ENCODE results near the gene SHOX. TPM values are rescaled to one million over a fixed set of nuclear protein-coding genes. Genes with fewer than 3 reads are reported as not detected.

The SHOX gene
- total RNA-seq, 1 experiment from 2014 or later = 0.24 TPM

DNA sequence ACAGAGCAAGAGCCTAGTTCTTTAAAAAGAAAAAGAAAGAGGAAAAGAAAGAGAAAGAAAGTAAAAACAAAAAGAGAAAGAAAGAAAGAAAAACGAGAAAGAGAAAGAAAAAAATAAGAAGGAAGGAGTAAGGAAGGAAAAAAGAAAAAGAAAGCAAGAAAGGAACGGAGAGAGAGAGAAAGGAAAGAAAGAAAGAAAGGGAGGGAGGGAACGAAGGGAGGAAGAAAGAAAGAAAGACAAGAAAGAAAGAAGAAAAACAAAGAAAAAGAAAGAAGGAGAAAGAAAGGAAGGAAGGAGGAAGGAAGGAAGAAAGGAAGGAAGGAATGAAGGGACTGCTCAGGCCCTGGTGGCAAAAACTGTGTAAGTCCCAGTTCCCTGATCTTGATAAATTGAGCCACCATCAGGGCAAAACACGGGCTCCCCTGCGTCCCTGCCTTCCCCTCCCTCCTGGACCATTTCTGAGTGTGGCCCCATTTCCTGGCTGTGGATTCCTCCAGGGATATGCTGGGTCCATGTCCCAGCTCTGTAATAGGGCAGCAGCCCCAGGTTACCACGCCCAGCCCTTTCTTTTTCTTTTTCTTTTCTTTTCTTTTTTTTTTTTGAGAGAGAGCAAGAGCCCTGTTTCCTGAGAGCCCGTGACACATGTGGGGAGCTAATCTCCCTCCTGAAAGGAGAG, 44.8 kb downstream of the SHOX start:
- Histone ChIP-seq H3K4me1 (ENCODE audit: insufficient read depth, low read length) (no peaks in the 10 kb centered on the region), H3K79me2 (ENCODE audit: insufficient read depth, low read length) (no peaks in the 10 kb centered on the region), H4K91ac (ENCODE audit: insufficient read length, low read depth, low read length) (no peak overlapping the region), H2BK12ac (ENCODE audit: insufficient read length, low read depth, low read length) (no peak overlapping the region), H3K9me3 (ENCODE audit: control insufficient read depth, low read depth, low read length) (no peaks in the 10 kb centered on the region), H3K27ac (ENCODE audit: insufficient read length, low read depth, low read length) (no peak overlapping the region), H3K79me1 (ENCODE audit: insufficient read depth, low read depth, low read length, poor library complexity, severe bottlenecking) (no peaks in the 10 kb centered on the region), H3K23ac (ENCODE audit: insufficient read length, low read depth, low read length) (no peak overlapping the region), H3K14ac (ENCODE audit: insufficient read depth, low read length) (no peak overlapping the region; the same call in 1 of the 2 replicates), H3K18ac (ENCODE audit: insufficient read length, low read depth, low read length) (peak overlapping the region; percentile 42), H3K23me2 (ENCODE audit: insufficient read length, low read depth, low read length, poor library complexity, severe bottlenecking) (no peaks in the 10 kb centered on the region), H4K20me1 (ENCODE audit: control insufficient read depth, insufficient read depth, insufficient read length) (no peaks in the 10 kb centered on the region), H3K9ac (ENCODE audit: extremely low read depth, insufficient read length, low read length) (no peak overlapping the region), H3K4me2 (ENCODE audit: insufficient read depth, insufficient read length, low read length) (no peak overlapping the region), H2AFZ (ENCODE audit: low read length) (no peak overlapping the region), H4K8ac (replicated peaks; ENCODE audit: insufficient read length, low read depth, low read length) (no peak overlapping the region), H3T11ph (ENCODE audit: low read length) (no peak overlapping the region), H2BK15ac (ENCODE audit: low read depth, low read length) (no peak overlapping the region), H2BK20ac (ENCODE audit: low read depth, low read length, poor library complexity, severe bottlenecking) (no peak overlapping the region), H2AK5ac (ENCODE audit: insufficient read length, low read length) (no peak overlapping the region), H3K56ac (ENCODE audit: insufficient read length, low read depth, low read length) (no peak overlapping the region), H2BK5ac (ENCODE audit: insufficient read length, low read length) (no peak overlapping the region), H2BK120ac (ENCODE audit: low read depth, low read length, poor library complexity, severe bottlenecking) (no peak overlapping the region), H4K5ac (ENCODE audit: insufficient read length, low read depth, low read length) (no peak overlapping the region), H3K4ac (ENCODE audit: low read depth, low read length) (no peak overlapping the region), H3K27me3 (ENCODE audit: insufficient read depth, low read length) (no peaks in the 10 kb centered on the region)
- 100% methylated on average over 1 of the region's 7 CpGs for WGBS (ENCODE audit: extremely low coverage, insufficient read length, low lambda C conversion rate)
- peaks cover 0 to 2% (median 0%) of the 10 kb centered on the region in 3 experiments; a peak in 3 of 7 replicates for H3K36me3 Mint-ChIP-seq (ENCODE audit: insufficient read depth in 1 of 3, low read depth in 3 of 3)
- TF ChIP-seq, protein P1, sequence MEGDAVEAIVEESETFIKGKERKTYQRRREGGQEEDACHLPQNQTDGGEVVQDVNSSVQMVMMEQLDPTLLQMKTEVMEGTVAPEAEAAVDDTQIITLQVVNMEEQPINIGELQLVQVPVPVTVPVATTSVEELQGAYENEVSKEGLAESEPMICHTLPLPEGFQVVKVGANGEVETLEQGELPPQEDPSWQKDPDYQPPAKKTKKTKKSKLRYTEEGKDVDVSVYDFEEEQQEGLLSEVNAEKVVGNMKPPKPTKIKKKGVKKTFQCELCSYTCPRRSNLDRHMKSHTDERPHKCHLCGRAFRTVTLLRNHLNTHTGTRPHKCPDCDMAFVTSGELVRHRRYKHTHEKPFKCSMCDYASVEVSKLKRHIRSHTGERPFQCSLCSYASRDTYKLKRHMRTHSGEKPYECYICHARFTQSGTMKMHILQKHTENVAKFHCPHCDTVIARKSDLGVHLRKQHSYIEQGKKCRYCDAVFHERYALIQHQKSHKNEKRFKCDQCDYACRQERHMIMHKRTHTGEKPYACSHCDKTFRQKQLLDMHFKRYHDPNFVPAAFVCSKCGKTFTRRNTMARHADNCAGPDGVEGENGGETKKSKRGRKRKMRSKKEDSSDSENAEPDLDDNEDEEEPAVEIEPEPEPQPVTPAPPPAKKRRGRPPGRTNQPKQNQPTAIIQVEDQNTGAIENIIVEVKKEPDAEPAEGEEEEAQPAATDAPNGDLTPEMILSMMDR (conservative IDR thresholded peaks at IDR 0.05) = no peak
- H3K4me3 Mint-ChIP-seq = no peak overlapping the region; a peak in 1 of 5 replicates
- DNase-seq = no peak
- H3K9me3 Mint-ChIP-seq = peaks cover 8 to 11% of the 10 kb centered on the region in 2 experiments; a peak in 2 of 5 replicates
- peaks cover 17% of the 10 kb centered on the region for H3K27me3 Mint-ChIP-seq (ENCODE audit: low read depth)
- peaks cover 16 to 18% of the 10 kb centered on the region in 2 experiments for H3K4me1 Mint-ChIP-seq
- peak overlapping the region; percentile 82 to 90 (median 87) for H3K27ac Mint-ChIP-seq
